Uterus (tissue), 2 donors: ENCODE data around the gene CSAG1.
"Not testable (repeated sequence)": the region's sequence is repeated elsewhere in the genome, so short reads cannot be mapped to it uniquely, and the experiment has no call there.

Source experiments
- CTCF ChIP-seq, 4 experiments: fragments of 200-600 bp in 2 of 4; fragments of 450-650 bp in 2 of 4; sonication (generic) in 2 of 4; IDR thresholded peaks; one replicate each; pipeline ENCODE4 v1.5.1; 2016 to 2019; ENCODE audit warnings: antibody characterized with exemption in 4 of 4, mild to moderate bottlenecking in 2 of 4, moderate library complexity in 1 of 4
- POLR2A ChIP-seq, 2 donors: fragments of 450-650 bp; IDR thresholded peaks; one replicate each; pipeline ENCODE4 v1.6.1; 2016; ENCODE audit warnings: antibody characterized with exemption in 2 of 2, mild to moderate bottlenecking in 1 of 2, moderate library complexity in 1 of 2

DNA sequence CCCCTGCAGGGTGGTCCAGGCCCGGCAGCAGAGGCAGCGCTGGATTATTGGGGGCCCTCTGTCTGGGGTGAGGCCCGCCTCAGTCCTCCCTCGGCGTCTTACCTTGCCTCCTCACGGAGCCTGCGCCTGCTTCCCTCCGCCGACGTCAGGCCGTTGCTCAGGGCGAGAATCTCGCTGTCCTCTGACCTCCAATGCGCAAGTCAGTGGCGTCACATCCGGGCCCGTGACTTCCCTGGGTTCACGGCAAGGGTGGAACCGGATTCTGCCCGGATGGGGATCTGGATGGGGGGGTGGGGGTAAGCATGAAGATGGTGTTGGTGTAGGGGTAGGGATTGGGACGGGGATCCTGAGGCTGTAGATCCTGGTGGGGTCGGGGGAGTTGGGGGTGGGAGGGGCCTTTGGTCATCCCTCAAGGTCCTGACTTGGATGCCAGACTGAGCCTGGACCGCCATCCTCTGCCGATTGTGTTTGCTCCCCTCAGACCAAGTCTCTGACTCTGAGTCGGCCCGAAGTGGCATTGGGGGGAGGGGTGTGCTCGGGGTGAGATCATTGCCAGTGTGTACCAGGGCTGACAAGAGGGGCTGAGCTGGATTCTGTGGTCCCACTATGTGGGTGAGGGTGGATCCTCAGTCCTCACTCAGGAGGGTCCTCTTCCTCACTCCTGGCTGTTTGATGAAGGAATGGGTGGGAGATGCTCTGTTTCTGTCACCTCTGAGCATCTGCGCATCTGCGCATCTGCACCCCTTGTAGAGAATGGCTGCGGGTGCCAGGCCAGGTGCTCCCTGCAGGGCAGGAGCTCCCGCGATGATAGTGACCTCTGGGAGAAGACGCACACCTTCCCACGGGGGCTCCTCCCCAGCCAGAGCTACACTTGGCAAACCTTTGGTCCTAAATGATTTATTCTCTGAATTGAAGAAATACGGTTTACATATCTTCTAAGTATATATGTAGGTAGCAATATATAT lies 20.4 kb upstream of the CSAG1 start, which contains the start of gene MAGEA2:
- not testable (repeated sequence) for TF ChIP-seq CTCF, POLR2A (IDR thresholded peaks at IDR 0.05)
